Fibroblast of lung (primary cell): ENCODE data around the gene EIF4G1. TPM values are rescaled to one million over a fixed set of nuclear protein-coding genes. Genes with fewer than 3 reads are reported as not detected.

Experiments used
- DNase-seq, 2 donors: peaks; one replicate each; pipeline versions ENCODE4 v3.0.0 to v3.0.0-alpha.2; 2010; ENCODE audit warnings: low read depth in 2 of 2
- H2AFZ ChIP-seq: 2 replicates; pipeline ENCODE4 v1.5.1; 2012; ENCODE audit warnings: low read length, control low read depth, inconsistent platforms
- H3K27ac ChIP-seq: 2 replicates; pipeline ENCODE4 v1.5.1; 2011; ENCODE audit warnings: low read length, control low read depth; ENCODE audit not compliant: insufficient read depth
- H3K27me3 ChIP-seq: 2 replicates; pipeline ENCODE4 v1.5.1; 2011; ENCODE audit warnings: mild to moderate bottlenecking, low read length; ENCODE audit not compliant: control insufficient read depth, insufficient read depth
- H3K36me3 ChIP-seq: 2 replicates; pipeline ENCODE4 v1.5.1; 2011; ENCODE audit warnings: low read length; ENCODE audit not compliant: control insufficient read depth, insufficient read depth
- H3K4me1 ChIP-seq: 2 replicates; pipeline ENCODE4 v1.5.1; 2011; ENCODE audit warnings: low read length; ENCODE audit not compliant: control insufficient read depth, insufficient read depth; ENCODE audit errors: extremely low read depth
- H3K4me2 ChIP-seq: 2 replicates; pipeline ENCODE4 v1.5.1; 2011; ENCODE audit warnings: low read length, control low read depth; ENCODE audit not compliant: insufficient read depth; ENCODE audit errors: extremely low read depth
- H3K4me3 ChIP-seq, 4 experiments: fragments of 200-600 bp in 1 of 4; sonication (generic) in 1 of 4; replicated peaks in 1 of 4; 2 replicates each; pipeline ENCODE4 v1.5.1; 2011 to 2016; ENCODE audit warnings: low read length in 4 of 4, low read depth in 3 of 4, mild to moderate bottlenecking in 3 of 4, control low read depth in 2 of 4, inconsistent platforms in 1 of 4, mixed read lengths in 1 of 4; ENCODE audit not compliant: insufficient read depth in 1 of 4; ENCODE audit errors: control extremely low read depth in 1 of 4
- H3K79me2 ChIP-seq: 2 replicates; pipeline ENCODE4 v1.5.1; 2012; ENCODE audit warnings: mild to moderate bottlenecking, low read length, inconsistent platforms; ENCODE audit not compliant: control insufficient read depth, insufficient read depth
- H3K9ac ChIP-seq: 2 replicates; pipeline ENCODE4 v1.5.1; 2011; ENCODE audit warnings: mild to moderate bottlenecking, low read length, control low read depth; ENCODE audit not compliant: insufficient read depth
- H3K9me3 ChIP-seq: 2 replicates; pipeline ENCODE4 v1.5.1; 2012; ENCODE audit warnings: low read depth, low read length; ENCODE audit not compliant: control insufficient read depth, insufficient read depth
- H4K20me1 ChIP-seq: 2 replicates; pipeline ENCODE4 v1.5.1; 2011; ENCODE audit warnings: low read length; ENCODE audit not compliant: control insufficient read depth, insufficient read depth; ENCODE audit errors: extremely low read depth
- EZH2 ChIP-seq: IDR thresholded peaks from 2 replicates; pipeline ENCODE4 v1.5.1; 2012; ENCODE audit warnings: low read length, control low read depth, mild to moderate bottlenecking; ENCODE audit errors: missing control alignments
- polyA plus RNA-seq, 2 donors: library from polyadenylated mRNA; depleted of rRNA in 1 of 2; stranded (reverse) in 1 of 2; unstranded in 1 of 2; fragments of >200 nt; gene quantifications; 2 replicates each; pipeline ENCODE4 v1.2.1, GENCODE V29; 2011 to 2012; ENCODE audit warnings: missing spikeins in 1 of 2
- total RNA-seq: library from RNA; depleted of rRNA; stranded (reverse); fragments of >200 nt; gene quantifications from 2 replicates; pipeline ENCODE4 v1.2.1, GENCODE V29; 2014
- TF ChIP-seq, protein P1 (sequence below), 2 donors: IDR thresholded peaks in 1 of 2; conservative IDR thresholded peaks in 1 of 2; 1 replicate in 1 of 2; 2 replicates in 1 of 2; pipeline ENCODE4 v1.5.1; 2011 to 2012; ENCODE audit warnings: low read length in 2 of 2, control low read depth in 1 of 2, inconsistent platforms in 1 of 2, low read depth in 1 of 2, mild to moderate bottlenecking in 1 of 2

The EIF4G1 gene
- total and polyA plus RNA-seq, 2 donors (not counting 1 experiment from before 2014, with no cell fraction given): 235 to 263 TPM

DNA sequence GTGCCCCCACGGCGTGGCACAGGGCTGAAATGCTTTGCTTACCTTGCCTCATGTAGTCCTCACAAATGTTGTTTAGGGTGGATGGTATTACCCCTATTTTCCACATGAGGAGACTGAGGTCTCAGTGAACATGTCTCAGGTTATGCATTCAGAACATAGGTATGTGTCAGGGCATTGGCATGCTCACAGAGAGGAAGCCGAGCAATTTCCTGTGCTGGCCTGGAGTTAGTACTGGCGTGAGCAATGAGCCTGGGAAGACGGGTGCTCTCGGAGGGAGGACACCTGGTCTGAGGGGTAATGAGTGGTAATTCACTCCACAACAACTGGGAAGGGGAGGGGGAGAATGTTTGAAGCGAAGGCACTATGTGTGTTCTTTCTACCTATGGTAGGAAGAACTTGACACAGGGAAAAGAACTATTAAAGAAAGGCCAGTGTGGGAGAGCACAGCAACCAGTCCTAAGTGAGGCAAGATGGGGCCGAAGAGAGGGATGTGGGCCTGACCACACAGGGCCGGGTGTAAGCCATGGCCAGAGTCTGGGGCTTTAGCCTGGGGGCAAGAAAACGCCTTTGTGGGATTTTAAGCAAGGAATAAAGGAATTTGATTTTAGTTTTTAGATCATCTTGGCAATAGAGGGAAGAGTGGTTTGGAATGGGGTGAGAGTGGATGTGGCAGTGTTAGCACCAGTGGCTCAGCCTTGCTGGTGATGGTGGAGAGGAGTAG lies 18.1 kb downstream of the EIF4G1 start:
- H3K9me3 ChIP-seq: no peaks in the 10 kb centered on the region
- no peaks in the 10 kb centered on the region for H3K27me3 ChIP-seq
- TF ChIP-seq, protein P1, sequence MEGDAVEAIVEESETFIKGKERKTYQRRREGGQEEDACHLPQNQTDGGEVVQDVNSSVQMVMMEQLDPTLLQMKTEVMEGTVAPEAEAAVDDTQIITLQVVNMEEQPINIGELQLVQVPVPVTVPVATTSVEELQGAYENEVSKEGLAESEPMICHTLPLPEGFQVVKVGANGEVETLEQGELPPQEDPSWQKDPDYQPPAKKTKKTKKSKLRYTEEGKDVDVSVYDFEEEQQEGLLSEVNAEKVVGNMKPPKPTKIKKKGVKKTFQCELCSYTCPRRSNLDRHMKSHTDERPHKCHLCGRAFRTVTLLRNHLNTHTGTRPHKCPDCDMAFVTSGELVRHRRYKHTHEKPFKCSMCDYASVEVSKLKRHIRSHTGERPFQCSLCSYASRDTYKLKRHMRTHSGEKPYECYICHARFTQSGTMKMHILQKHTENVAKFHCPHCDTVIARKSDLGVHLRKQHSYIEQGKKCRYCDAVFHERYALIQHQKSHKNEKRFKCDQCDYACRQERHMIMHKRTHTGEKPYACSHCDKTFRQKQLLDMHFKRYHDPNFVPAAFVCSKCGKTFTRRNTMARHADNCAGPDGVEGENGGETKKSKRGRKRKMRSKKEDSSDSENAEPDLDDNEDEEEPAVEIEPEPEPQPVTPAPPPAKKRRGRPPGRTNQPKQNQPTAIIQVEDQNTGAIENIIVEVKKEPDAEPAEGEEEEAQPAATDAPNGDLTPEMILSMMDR (conservative IDR thresholded peaks at IDR 0.05 in 1 of 2, IDR thresholded peaks at IDR 0.05 in 1 of 2; ENCODE audit: low read depth in 1 of 2, low read length in 2 of 2): no peak
- TF ChIP-seq EZH2: no peak
- H3K36me3 ChIP-seq: peaks cover 33% of the 10 kb centered on the region
- H4K20me1 ChIP-seq: no peaks in the 10 kb centered on the region
- H3K27ac ChIP-seq: peak overlapping the region; percentile 92
- H3K9ac ChIP-seq: no peak overlapping the region
- peaks cover 27% of the 10 kb centered on the region for H3K79me2 ChIP-seq
- no peak overlapping the region for H3K4me2 ChIP-seq
- H3K4me1 ChIP-seq: peaks cover 26% of the 10 kb centered on the region
- no peak overlapping the region for H2AFZ ChIP-seq
- H3K4me3 ChIP-seq: no peak overlapping the region
- peak; percentile 71 to 96 for DNase-seq

DNA sequence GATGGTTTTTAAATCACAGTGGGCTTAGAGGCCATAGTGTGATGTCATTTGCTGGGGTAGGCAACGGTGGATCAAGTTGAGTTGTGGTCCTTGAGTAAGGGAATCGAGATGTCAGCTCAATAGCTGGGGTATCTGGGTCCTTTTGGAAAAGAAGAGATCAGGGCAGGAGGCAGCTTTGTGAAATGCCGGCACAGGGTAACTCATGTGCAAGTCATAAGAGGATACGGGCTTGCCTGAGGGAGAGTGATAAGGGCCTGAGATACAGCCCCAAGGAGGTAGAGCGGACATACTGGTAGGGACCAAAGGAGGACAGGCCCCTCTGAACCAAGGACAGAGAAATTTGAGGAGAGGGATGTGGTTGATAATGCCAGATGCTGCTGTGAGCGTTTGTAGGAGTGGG lies 18.8 kb downstream of the EIF4G1 start:
- Histone ChIP-seq H3K9me3 (no peaks in the 10 kb centered on the region), H3K4me2 (no peak overlapping the region), H2AFZ (no peak overlapping the region), H3K27ac (peak overlapping the region; percentile 92), H3K79me2 (peaks cover 23% of the 10 kb centered on the region), H3K27me3 (no peaks in the 10 kb centered on the region), H3K4me1 (peaks cover 29% of the 10 kb centered on the region), H3K9ac (no peak overlapping the region), H3K36me3 (peaks cover 28% of the 10 kb centered on the region), H4K20me1 (no peaks in the 10 kb centered on the region), H3K4me3 (no peak overlapping the region)
- DNase-seq: no peak
- TF ChIP-seq, protein P1 (conservative IDR thresholded peaks at IDR 0.05 in 1 of 2, IDR thresholded peaks at IDR 0.05 in 1 of 2; ENCODE audit: low read depth in 1 of 2, low read length in 2 of 2): no peak
- TF ChIP-seq EZH2: no peak

DNA sequence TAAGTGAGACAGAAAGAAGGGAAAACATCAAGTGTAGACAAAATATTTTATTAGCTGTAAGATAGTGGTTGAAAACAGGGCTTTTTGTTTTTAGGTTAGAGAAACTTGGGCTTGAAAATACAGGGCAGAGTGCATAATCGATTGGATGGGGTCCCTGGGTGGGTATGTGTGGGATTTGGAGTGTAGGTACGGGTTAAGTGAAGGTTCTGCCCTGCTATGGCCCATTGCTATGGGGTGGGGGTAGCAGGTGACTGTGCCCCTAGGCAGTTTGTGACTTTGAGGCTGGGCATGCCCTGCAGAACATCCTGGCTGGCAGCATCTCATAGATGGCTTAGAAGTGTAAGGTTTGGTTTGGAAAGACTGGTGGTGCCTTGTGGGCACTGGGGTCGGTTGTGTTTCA lies 19.3 kb downstream of the EIF4G1 start:
- Histone ChIP-seq H3K4me3 (no peak overlapping the region), H3K9me3 (no peaks in the 10 kb centered on the region), H3K27me3 (no peaks in the 10 kb centered on the region), H3K4me1 (peaks cover 31% of the 10 kb centered on the region), H4K20me1 (no peaks in the 10 kb centered on the region), H3K4me2 (no peak overlapping the region), H2AFZ (no peak overlapping the region), H3K27ac (peak overlapping the region; percentile 92), H3K79me2 (peaks cover 22% of the 10 kb centered on the region), H3K36me3 (peaks cover 26% of the 10 kb centered on the region), H3K9ac (no peak overlapping the region)
- TF ChIP-seq, protein P1 (conservative IDR thresholded peaks at IDR 0.05 in 1 of 2, IDR thresholded peaks at IDR 0.05 in 1 of 2; ENCODE audit: low read depth in 1 of 2, low read length in 2 of 2): no peak
- no peak for TF ChIP-seq EZH2
- no peak for DNase-seq
